ENCODE results near the gene RNF212.

Gene RNF212

GRCh38 chr4:1031956-1032795 lies 81.2 kb downstream of the RNF212 start:
- DNase-seq: no peak

- no peak for DNase-seq
These were observed 82.0 kb downstream of the RNF212 start for GRCh38 chr4:1031346-1031745.

GRCh38 chr4:1030559-1030958 lies 82.8 kb downstream of the RNF212 start:
- DNase-seq: no peak

- DNase-seq: no peak
These were observed 83.3 kb downstream of the RNF212 start for GRCh38 chr4:1030031-1030430.

GRCh38 chr4:1029529-1029928 lies 83.8 kb downstream of the RNF212 start:
- no peak for DNase-seq

GRCh38 chr4:1028574-1029220 lies 84.7 kb downstream of the RNF212 start:
- DNase-seq: no peak

- DNase-seq: no peak
These were observed 85.5 kb downstream of the RNF212 start for GRCh38 chr4:1027915-1028238.

GRCh38 chr4:1027219-1027914 lies 86.0 kb downstream of the RNF212 start:
- DNase-seq: no peak

- DNase-seq: no peak
These were observed 87.2 kb downstream of the RNF212 start for GRCh38 chr4:1026115-1026514.

- DNase-seq: no peak
These were observed 88.3 kb downstream of the RNF212 start for GRCh38 chr4:1024882-1025545.

GRCh38 chr4:1023895-1024740 lies 89.2 kb downstream of the RNF212 start:
- DNase-seq: no peak

- no peak for DNase-seq
These were observed 90.2 kb downstream of the RNF212 start for GRCh38 chr4:1023075-1023640.

- no peak for DNase-seq
These were observed 90.7 kb downstream of the RNF212 start for GRCh38 chr4:1022739-1023066.

- no peak for DNase-seq
These were observed 91.2 kb downstream of the RNF212 start for GRCh38 chr4:1022051-1022738.

Measured in midbrain (tissue), 1 donor.